GM18873 (cell line): Measurements from ENCODE around the gene NR1I3.
"Not testable (repeated sequence)": the region's sequence is repeated elsewhere in the genome, so short reads cannot be mapped to it uniquely, and the experiment has no call there.

Source experiments
- ATAC-seq: cut with Tn5 transposase; IDR thresholded peaks from one replicate; pipeline ENCODE4 v1.9.1; 2021; ENCODE audit warnings: mild to moderate bottlenecking, moderate library complexity, moderate number of reproducible peaks; ENCODE audit not compliant: unreplicated experiment, low FRiP score

NR1I3 gene

GRCh38 chr1:161238039-161238473 is at the start of gene NR1I3:
TSS of gene NR1I3 (minus strand) at chr1:161238203. CDS start at chr1:161236565, 1,638 bp downstream.
- no peak for ATAC-seq

DNA sequence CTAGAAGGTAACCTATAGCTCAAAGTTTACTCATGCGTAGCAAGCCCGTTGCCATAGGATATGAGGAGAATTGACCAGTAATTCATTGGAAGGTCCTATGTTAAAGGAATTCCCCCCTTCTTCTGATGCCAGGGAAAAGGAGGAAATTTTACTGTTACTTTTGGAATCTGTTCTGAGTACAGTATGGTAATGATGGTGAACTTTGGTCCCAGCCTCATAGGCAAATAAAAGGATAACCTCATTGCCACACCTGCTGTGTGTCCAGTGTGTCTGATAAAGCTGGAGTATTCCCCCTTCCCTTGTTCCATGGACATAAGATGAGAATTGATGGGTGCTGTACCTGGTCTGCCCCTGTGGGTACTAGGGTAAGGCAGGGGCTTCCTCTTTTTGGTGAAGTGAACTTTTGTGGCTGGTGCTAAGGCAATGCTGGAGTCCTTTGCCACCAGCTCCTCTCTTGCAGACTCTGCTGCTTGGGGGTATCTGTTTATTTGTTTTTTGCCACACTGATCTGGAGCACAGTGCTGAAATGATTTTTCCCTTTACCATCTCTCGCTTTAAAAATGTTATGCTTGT is 49.6 kb upstream of the NR1I3 start:
- ATAC-seq = no peak

DNA sequence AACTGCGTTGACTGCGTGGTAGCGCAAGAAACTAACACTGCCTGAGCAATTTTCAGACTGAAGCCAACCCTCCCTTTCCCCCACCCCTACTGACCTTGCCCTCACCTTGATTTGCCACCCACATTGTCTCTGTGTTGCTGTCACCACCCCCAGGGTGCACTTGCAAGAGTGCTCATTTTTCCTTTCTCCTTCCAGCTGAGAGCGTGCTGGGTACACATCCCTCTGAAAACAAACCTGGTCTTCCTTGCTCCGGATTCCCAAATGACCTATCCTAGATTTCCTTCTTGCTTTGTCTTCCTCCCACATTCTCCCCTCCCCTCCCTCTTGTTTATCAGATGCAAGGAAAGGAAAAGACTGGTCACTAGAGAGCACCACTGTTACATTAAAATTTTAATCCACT is 47.5 kb upstream of the NR1I3 start:
- ATAC-seq = no peak

DNA sequence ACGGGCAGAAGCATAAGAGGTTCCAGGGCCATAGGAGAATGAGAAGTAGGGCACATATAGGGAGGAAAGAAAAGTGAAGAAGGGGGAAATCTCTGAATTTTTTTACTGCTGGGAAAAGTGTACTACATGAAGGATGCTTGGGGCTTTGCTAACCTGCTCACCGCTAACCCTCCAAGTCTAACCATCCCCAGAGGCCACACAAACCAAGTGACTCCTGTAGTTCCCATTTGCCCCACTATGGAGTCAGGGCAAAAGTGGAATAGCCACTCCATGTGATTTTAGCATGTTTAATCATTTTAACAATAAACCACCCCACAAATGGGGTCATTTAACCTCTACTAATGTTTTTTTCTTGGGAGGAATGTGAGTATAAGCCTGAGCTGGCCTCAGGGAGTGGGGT is 47.1 kb upstream of the NR1I3 start:
- no peak for ATAC-seq

DNA sequence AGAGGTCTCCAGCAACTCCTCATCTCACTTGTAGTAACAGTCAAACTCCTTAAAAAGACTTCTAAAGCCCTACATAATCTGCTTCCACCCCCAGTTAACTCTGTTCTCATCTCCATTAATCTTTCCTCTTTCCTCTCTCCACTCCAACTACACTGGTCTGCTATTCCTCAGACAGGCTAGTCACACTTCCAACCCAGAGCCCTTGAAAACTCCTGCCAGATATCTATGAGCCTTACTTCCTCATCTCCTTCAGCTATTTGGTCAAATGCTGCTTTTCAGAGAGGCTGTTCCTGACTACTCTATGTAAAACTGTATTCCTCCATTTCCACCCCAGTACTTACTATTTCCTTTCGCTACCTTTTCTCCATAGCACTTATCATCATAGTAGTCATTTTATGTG is 45.0 kb upstream of the NR1I3 start:
- no peak for ATAC-seq

GRCh38 chr1:161274874-161275273 is 36.9 kb upstream of the NR1I3 start:
- no peak for ATAC-seq

- ATAC-seq = no peak
Observed at GRCh38 chr1:161273402-161273801, 35.4 kb upstream of the NR1I3 start.

- ATAC-seq = no peak
Observed at GRCh38 chr1:161267321-161267720, 29.3 kb upstream of the NR1I3 start.

DNA sequence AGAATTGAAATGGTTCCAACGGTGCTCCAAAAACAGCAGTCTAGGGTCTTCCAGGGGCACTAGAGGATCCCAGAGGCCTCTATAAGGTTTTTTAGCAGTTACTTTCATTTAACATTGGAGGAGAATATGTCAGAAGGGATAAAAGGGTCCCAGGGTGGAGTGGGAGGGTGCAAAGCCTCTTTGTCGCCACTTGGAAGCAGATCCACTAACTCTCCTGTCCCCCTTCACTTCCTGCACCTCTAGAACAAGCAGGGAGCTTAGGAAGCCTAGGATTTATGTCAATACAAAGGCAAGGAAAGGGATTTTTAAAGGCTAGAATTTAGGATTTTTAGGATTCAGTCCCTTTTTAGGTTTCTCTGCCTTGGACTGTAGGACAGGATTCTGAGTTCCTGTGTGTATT is 28.8 kb upstream of the NR1I3 start:
- no peak for ATAC-seq

- no peak for ATAC-seq
Observed at GRCh38 chr1:161266202-161266601, 28.2 kb upstream of the NR1I3 start.

DNA sequence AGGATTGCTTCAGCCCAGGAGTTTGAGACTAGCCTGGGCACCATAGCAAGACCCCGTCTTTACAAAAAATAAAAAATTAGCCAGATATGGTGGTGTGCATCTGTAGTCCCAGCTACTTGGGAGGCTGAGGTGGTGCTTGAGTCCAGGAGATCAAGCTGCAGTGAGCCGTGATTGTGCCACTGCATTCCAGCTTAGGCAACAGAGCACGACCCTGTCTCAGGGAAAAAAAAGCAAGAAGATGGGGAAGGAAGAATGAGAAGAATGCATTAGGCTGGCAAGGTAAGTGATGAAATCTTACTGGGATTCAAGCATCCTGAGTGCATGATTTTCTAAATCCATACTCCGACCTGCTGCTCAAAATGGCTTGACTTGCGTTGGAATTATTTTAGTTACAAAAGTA is 27.3 kb upstream of the NR1I3 start:
- ATAC-seq = no peak

DNA sequence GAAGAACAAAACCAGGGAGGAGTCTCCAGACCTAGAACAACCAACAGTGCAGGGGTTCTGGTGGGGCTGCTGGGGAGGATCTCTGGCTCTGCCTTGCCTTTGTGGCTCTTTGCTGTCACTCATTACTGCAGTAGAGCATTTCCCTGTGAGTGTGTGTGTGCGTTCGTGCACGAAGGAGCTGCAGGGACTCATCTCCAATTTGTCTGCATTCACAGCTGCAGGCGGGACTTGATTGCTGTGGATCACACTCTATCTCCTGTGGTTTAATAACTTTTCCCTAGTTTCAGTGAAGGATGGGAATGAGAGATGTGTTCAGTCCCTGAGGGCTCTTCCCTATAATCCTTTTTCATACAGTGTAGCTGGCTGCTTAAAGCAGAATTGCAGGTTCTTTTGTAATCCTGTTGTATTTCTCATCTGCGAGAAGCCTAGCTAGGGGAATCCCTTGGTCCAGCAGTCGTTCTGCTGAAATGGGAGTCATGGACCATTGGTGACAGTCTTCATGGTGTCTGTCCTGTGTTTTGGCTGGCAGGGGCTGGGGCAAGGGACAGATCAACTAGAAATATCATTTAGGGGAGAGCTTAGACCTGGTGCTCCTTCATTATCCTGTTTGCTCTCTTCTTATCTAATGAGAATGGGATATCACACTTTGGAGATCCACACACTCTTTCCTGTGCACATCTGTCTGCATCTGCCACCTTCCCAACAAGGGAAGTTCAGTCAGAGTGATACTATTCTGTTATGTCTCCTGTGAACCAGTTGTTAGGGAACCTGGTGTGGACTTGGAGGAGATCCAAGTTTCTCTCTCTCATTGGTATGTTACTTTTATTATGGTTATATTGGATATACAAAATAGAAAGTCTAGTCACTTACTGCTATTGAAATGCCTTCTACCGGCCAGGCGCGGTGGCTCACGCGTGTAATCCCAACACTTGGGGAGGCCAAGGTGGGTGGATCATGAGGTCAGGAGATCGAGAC is 23.5 kb upstream of the NR1I3 start:
- no peak for ATAC-seq

GRCh38 chr1:161260376-161261260 is 22.6 kb upstream of the NR1I3 start:
- ATAC-seq = no peak

- ATAC-seq = no peak
Observed at GRCh38 chr1:161259765-161260164, 21.8 kb upstream of the NR1I3 start.

DNA sequence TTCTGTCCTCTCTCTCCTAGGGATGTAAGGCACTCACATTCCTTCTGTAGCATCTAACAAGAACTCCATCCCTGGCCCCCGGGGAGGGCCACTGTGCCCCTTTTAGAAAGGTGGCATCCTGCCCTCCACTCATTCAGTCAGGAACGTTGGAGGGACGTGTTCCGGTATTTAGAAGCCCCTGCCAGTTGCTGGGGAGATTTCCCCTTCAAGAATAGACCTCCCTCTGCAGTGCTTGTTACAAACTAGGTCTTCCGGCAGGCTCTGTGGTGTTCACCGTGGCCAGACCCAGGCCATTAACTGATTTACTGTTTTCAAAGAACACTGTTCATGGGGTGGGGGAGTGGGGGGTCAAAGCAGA is 21.3 kb upstream of the NR1I3 start:
- ATAC-seq = no peak

DNA sequence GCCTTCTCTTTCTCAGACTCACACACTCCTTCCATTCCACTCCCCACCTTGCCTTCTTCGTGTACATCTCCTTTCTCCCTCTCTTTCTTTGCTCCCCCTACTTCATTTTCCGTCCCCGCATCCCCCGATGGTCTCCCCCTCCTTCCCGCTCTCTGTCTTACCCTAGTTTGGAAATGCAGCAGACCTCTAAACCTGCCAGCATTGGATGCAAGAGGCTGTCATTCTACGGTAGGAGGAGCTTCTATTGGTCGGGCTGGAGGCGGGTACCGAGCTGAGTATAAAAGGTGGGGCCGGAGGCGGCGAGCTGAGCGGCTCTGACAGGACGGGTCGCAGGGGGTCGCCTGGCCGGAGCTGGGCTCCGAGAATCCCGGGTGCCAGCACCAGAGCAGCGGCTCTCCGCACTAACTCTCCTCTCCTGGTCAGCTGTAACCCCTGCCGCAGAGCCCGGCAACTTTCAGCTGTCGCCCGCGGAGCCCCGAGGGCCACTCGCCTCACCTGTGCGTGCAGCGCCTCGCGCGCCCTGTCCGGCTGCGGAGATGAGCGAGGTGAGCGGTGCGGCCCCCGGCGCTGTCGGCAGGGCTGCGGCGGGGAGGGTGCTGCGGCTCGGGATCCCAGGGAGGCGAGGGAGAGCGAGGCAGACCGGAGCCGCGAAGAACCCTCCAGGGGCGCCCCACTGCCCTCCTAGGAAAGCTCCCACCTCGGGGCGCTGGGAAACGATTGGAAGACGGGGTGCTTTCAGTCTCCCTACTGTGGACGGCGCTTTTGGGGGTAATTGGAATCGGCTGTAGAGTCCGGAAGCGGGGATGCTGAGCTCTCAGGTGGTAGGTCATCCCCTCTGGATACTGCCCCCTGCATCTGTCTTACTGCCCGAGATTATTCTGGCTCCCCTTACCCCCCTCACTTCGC is 20.7 kb upstream of the NR1I3 start, which contains the start of gene PCP4L1:
Gene PCP4L1 (plus strand): TSS at position 307 of the 906 bp plus-strand sequence. CDS start 230 bp downstream, at position 537.
- no peak for ATAC-seq

DNA sequence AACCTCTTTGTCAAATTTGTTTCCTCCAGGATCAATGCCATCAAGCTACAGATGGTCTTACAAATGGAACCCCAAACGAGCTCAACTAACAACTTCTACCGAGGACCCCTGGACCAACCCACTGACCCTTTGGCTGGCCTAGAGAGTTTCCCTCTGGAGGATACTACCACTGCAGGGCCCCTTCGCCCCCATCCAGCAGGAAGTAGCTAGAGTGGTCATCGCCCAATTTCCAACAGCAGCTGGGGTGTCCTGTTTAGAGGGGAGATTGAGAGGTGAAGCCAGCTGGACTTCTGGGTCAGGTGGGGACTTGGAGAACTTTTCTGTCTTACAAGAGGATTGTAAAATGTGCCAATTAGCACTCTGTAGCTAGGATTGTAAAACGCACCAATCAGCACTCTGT is 19.1 kb upstream of the NR1I3 start:
- ATAC-seq = not testable (repeated sequence)

DNA sequence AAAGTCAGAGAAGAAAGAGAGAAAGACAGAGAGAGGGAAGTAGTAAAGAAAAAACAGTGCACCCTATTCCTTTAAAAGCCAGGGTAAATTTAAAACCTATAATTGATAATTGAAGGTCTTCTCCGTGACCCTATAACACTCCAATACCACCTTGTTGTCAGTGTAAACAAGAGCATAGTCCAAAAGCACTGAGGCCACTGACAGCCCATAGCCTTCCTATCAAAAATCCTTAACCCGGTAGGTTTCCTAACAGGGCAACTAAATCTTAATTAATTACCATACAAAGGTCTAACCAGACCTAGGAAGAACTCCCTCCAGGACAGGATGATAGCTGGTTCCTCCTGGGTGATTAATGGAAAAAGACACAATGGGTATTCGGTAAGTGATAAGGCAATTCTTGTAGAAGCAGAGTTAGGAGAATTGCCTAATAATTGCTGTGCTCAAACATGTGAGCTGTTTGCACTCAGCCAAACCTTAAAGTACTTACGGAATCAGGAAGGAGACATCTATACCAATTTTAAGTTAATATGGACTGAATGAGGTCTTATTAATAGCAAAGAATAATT is 18.0 kb upstream of the NR1I3 start:
- not testable (repeated sequence) for ATAC-seq

DNA sequence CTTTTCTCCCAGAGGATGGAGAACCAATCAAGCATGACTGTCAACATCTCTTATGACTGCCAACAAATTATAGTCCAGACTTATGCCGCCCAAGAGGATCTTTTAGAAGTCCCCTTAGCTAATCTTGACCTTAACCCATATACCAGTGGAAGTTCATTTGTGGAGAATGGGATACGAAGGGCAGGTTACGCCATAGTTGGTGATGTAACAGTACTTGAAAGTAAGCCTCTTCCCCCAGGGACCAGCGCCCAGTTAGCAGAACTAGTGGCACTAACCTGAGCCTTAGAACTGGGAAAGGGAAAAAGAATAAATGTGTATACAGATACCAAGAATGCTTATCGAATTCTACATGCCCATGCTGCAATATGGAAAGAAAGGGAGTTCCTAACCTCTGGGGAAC is 17.3 kb upstream of the NR1I3 start:
- not testable (repeated sequence) for ATAC-seq
